ENCODE measurements around the gene BTG4.

- TF ChIP-seq ETV5 (CRISPR knock-in tag; IDR thresholded peaks at IDR 0.05; ENCODE audit: low read depth) (no peak), NCOR1 (IDR thresholded peaks at IDR 0.05) (no peak), ZNF592 (IDR thresholded peaks at IDR 0.05) (no peak), NFE2 (IDR thresholded peaks at IDR 0.05; ENCODE audit: low read depth) (no peak), ZNF146 (CRISPR knock-in tag; IDR thresholded peaks at IDR 0.05; ENCODE audit: unreplicated experiment) (no peak), FOXO4 (CRISPR knock-in tag; IDR thresholded peaks at IDR 0.05) (no peak), HDAC6 (IDR thresholded peaks at IDR 0.05; ENCODE audit: low read depth, low read length) (no peak), TARDBP (IDR thresholded peaks at IDR 0.05) (no peak), TFAP4 (CRISPR knock-in tag; IDR thresholded peaks at IDR 0.05; ENCODE audit: borderline replicate concordance) (no peak), ELK1 (CRISPR knock-in tag; IDR thresholded peaks at IDR 0.05) (no peak), ZEB2 (IDR thresholded peaks at IDR 0.05) (no peak), CXXC5 (CRISPR knock-in tag; IDR thresholded peaks at IDR 0.05) (no peak), HMBOX1 (IDR thresholded peaks at IDR 0.05) (no peak)
Measured at GRCh38 chr11:111537336-111537860, 25.2 kb upstream of the BTG4 start.

All from K562 (cell line).